ENCODE results near the gene PGAM5.
"Not testable (repeated sequence)": the region's sequence is repeated elsewhere in the genome, so short reads cannot be mapped to it uniquely, and the experiment has no call there.

DNA sequence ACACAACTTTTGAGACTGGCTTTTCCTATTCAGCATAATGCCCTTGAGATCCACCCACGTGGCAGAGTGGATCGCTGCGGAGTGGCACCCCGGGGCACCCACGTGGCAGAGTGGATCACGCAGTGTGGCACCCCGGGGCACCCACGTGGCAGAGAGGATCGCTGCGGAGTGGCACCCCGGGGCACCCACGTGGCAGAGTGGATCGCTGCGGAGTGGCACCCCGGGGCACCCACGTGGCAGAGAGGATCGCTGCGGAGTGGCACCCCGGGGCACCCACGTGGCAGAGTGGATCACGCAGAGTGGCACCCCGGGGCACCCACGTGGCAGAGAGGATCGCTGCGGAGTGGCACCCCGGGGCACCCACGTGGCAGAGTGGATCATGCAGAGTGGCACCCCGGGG lies 48.2 kb downstream of the PGAM5 start:
- TF ChIP-seq ZNF217 (IDR thresholded peaks at IDR 0.05); POLR2AphosphoS5 (IDR thresholded peaks at IDR 0.05; ENCODE audit: low read length); RCOR1 (conservative IDR thresholded peaks at IDR 0.05; ENCODE audit: low read depth, low read length); POLR2A (IDR thresholded peaks at IDR 0.05; ENCODE audit: low read depth, low read length); SUZ12 (IDR thresholded peaks at IDR 0.05; ENCODE audit: unreplicated experiment); ATF7 (IDR thresholded peaks at IDR 0.05; ENCODE audit: low read depth); CREB1 (IDR thresholded peaks at IDR 0.05; ENCODE audit: low read depth); NBN (IDR thresholded peaks at IDR 0.05): not testable (repeated sequence)
- TF ChIP-seq, protein P1, sequence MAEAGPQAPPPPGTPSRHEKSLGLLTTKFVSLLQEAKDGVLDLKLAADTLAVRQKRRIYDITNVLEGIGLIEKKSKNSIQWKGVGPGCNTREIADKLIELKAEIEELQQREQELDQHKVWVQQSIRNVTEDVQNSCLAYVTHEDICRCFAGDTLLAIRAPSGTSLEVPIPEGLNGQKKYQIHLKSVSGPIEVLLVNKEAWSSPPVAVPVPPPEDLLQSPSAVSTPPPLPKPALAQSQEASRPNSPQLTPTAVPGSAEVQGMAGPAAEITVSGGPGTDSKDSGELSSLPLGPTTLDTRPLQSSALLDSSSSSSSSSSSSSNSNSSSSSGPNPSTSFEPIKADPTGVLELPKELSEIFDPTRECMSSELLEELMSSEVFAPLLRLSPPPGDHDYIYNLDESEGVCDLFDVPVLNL (IDR thresholded peaks at IDR 0.05; ENCODE audit: low read depth, low read length): not testable (repeated sequence)
- TF ChIP-seq, protein P2, sequence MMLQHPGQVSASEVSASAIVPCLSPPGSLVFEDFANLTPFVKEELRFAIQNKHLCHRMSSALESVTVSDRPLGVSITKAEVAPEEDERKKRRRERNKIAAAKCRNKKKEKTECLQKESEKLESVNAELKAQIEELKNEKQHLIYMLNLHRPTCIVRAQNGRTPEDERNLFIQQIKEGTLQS (IDR thresholded peaks at IDR 0.05; ENCODE audit: borderline replicate concordance, extremely low read depth, low read depth, low read length): not testable (repeated sequence)
- TF ChIP-seq, protein P3, sequence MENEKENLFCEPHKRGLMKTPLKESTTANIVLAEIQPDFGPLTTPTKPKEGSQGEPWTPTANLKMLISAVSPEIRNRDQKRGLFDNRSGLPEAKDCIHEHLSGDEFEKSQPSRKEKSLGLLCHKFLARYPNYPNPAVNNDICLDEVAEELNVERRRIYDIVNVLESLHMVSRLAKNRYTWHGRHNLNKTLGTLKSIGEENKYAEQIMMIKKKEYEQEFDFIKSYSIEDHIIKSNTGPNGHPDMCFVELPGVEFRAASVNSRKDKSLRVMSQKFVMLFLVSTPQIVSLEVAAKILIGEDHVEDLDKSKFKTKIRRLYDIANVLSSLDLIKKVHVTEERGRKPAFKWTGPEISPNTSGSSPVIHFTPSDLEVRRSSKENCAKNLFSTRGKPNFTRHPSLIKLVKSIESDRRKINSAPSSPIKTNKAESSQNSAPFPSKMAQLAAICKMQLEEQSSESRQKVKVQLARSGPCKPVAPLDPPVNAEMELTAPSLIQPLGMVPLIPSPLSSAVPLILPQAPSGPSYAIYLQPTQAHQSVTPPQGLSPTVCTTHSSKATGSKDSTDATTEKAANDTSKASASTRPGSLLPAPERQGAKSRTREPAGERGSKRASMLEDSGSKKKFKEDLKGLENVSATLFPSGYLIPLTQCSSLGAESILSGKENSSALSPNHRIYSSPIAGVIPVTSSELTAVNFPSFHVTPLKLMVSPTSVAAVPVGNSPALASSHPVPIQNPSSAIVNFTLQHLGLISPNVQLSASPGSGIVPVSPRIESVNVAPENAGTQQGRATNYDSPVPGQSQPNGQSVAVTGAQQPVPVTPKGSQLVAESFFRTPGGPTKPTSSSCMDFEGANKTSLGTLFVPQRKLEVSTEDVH (IDR thresholded peaks at IDR 0.05; ENCODE audit: low read depth, partially characterized antibody): not testable (repeated sequence)
- TF ChIP-seq, protein P4, sequence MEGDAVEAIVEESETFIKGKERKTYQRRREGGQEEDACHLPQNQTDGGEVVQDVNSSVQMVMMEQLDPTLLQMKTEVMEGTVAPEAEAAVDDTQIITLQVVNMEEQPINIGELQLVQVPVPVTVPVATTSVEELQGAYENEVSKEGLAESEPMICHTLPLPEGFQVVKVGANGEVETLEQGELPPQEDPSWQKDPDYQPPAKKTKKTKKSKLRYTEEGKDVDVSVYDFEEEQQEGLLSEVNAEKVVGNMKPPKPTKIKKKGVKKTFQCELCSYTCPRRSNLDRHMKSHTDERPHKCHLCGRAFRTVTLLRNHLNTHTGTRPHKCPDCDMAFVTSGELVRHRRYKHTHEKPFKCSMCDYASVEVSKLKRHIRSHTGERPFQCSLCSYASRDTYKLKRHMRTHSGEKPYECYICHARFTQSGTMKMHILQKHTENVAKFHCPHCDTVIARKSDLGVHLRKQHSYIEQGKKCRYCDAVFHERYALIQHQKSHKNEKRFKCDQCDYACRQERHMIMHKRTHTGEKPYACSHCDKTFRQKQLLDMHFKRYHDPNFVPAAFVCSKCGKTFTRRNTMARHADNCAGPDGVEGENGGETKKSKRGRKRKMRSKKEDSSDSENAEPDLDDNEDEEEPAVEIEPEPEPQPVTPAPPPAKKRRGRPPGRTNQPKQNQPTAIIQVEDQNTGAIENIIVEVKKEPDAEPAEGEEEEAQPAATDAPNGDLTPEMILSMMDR (IDR thresholded peaks at IDR 0.05 in 2 of 3, conservative IDR thresholded peaks at IDR 0.05 in 1 of 3; ENCODE audit: control insufficient read depth in 2 of 3, extremely low read depth in 1 of 3, insufficient read depth in 1 of 3, low read depth in 3 of 3, low read length in 3 of 3): not testable (repeated sequence)
- TF ChIP-seq, protein P5, sequence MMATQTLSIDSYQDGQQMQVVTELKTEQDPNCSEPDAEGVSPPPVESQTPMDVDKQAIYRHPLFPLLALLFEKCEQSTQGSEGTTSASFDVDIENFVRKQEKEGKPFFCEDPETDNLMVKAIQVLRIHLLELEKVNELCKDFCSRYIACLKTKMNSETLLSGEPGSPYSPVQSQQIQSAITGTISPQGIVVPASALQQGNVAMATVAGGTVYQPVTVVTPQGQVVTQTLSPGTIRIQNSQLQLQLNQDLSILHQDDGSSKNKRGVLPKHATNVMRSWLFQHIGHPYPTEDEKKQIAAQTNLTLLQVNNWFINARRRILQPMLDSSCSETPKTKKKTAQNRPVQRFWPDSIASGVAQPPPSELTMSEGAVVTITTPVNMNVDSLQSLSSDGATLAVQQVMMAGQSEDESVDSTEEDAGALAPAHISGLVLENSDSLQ (IDR thresholded peaks at IDR 0.05): not testable (repeated sequence)

Measured in GM12878 (cell line).